Measurements from ENCODE around the gene UBASH3A. TPM values are rescaled to one million over a fixed set of nuclear protein-coding genes. Genes with fewer than 3 reads are reported as not detected.

UBASH3A gene
- total RNA-seq, 1 experiment from 2014 or later: 0.07 TPM

GRCh38 chr21:42403611-42404231 is at the start of gene UBASH3A (continued):
- no peak for TF ChIP-seq EGR1 (IDR thresholded peaks at IDR 0.05; ENCODE audit: low read depth)
- TF ChIP-seq FOSL1 (IDR thresholded peaks at IDR 0.05; ENCODE audit: low read depth): no peak

GRCh38 chr21:42356046-42356445 is 47.7 kb upstream of the UBASH3A start:
- no peak for ATAC-seq
- no peaks in the 10 kb centered on the region for H3K4me1 ChIP-seq (ENCODE audit: control insufficient read depth in 1 of 2, insufficient read depth in 2 of 2, low read length in 2 of 2)
- H2AFZ ChIP-seq (ENCODE audit: low read depth, low read length, poor library complexity, severe bottlenecking): no peak overlapping the region
- H3K9ac ChIP-seq (ENCODE audit: low read length): no peak overlapping the region
- no peaks in the 10 kb centered on the region for H3K9me2 ChIP-seq (ENCODE audit: insufficient read depth)
- ChIA-PET RAD21 (ENCODE audit: low non-redundant PET in 1 of 2, low total read pairs in 2 of 2, uncharacterized antibody in 2 of 2, unreplicated experiment in 2 of 2) (no interaction called here), CTCF (no interaction called here), POLR2A (no interaction called here)
- no peaks in the 10 kb centered on the region for H4K20me1 ChIP-seq (ENCODE audit: insufficient read depth)
- TF ChIP-seq YY1 (IDR thresholded peaks at IDR 0.05; ENCODE audit: extremely low read depth, insufficient replicate concordance, low read depth, low read length): no peak
- TF ChIP-seq SRF (IDR thresholded peaks at IDR 0.05; ENCODE audit: low read depth): no peak
- no peak for TF ChIP-seq ZFX (IDR thresholded peaks at IDR 0.05)
- no peak for TF ChIP-seq CEBPB (IDR thresholded peaks at IDR 0.05; ENCODE audit: low read depth)
- TF ChIP-seq CBX3 (IDR thresholded peaks at IDR 0.05; ENCODE audit: low read depth): no peak
- TF ChIP-seq MAX (IDR thresholded peaks at IDR 0.05): no peak
- no peak for TF ChIP-seq FOSL1 (IDR thresholded peaks at IDR 0.05; ENCODE audit: low read depth)
- no peak for TF ChIP-seq SIN3A (IDR thresholded peaks at IDR 0.05; ENCODE audit: low read depth)
- TF ChIP-seq EGR1 (IDR thresholded peaks at IDR 0.05; ENCODE audit: low read depth): no peak
- H3K27me3 ChIP-seq (ENCODE audit: insufficient read depth, low read length): no peaks in the 10 kb centered on the region
- H3K79me2 ChIP-seq (ENCODE audit: insufficient read depth, low read length): no peaks in the 10 kb centered on the region
- no peak overlapping the region for H3K4me3 ChIP-seq (replicated peaks in 1 of 2; ENCODE audit: low read depth in 1 of 2, low read length in 2 of 2)
- no peak for DNase-seq (ENCODE audit: low read depth, low spot score)
- no peaks in the 10 kb centered on the region for H3K9me3 ChIP-seq (ENCODE audit: control insufficient read depth in 1 of 2, insufficient read depth in 1 of 2, low read depth in 1 of 2, low read length in 2 of 2)
- no peak overlapping the region for H3K4me2 ChIP-seq (ENCODE audit: low read length)
- no peak overlapping the region for H3K27ac ChIP-seq (ENCODE audit: low read depth, low read length)
- intact Hi-C loops (cut with micrococcal nuclease): no loop called here
- no peaks in the 10 kb centered on the region for H3K36me3 ChIP-seq (ENCODE audit: control insufficient read depth in 1 of 2, insufficient read depth in 2 of 2, low read length in 2 of 2)
- BruUV-seq (replicated peaks): no TSS peak

GRCh38 chr21:42356650-42357049 is 47.1 kb upstream of the UBASH3A start:
- Histone ChIP-seq H4K20me1 (ENCODE audit: insufficient read depth) (no peaks in the 10 kb centered on the region), H3K9ac (ENCODE audit: low read length) (no peak overlapping the region), H3K4me3 (replicated peaks in 1 of 2; ENCODE audit: low read depth in 1 of 2, low read length in 2 of 2) (no peak overlapping the region), H3K27me3 (ENCODE audit: insufficient read depth, low read length) (no peaks in the 10 kb centered on the region), H3K4me2 (ENCODE audit: low read length) (no peak overlapping the region), H2AFZ (ENCODE audit: low read depth, low read length, poor library complexity, severe bottlenecking) (no peak overlapping the region), H3K27ac (ENCODE audit: low read depth, low read length) (no peak overlapping the region), H3K9me2 (ENCODE audit: insufficient read depth) (no peaks in the 10 kb centered on the region), H3K36me3 (ENCODE audit: control insufficient read depth in 1 of 2, insufficient read depth in 2 of 2, low read length in 2 of 2) (no peaks in the 10 kb centered on the region), H3K79me2 (ENCODE audit: insufficient read depth, low read length) (no peaks in the 10 kb centered on the region), H3K9me3 (ENCODE audit: control insufficient read depth in 1 of 2, insufficient read depth in 1 of 2, low read depth in 1 of 2, low read length in 2 of 2) (no peaks in the 10 kb centered on the region), H3K4me1 (ENCODE audit: control insufficient read depth in 1 of 2, insufficient read depth in 2 of 2, low read length in 2 of 2) (no peaks in the 10 kb centered on the region)
- DNase-seq (ENCODE audit: low read depth, low spot score) (no peak), ATAC-seq (no peak)
- CTCF ChIA-PET: no interaction called here
- POLR2A ChIA-PET: interaction anchor here (0.6 kb wide), 1 partner anchor 282 kb away, joined by 3 read pairs; no protein-coding TSS in a partner anchor
- RAD21 ChIA-PET (ENCODE audit: low non-redundant PET in 1 of 2, low total read pairs in 2 of 2, uncharacterized antibody in 2 of 2, unreplicated experiment in 2 of 2): no interaction called here
- intact Hi-C loops (cut with micrococcal nuclease): no loop called here
- no TSS peak for BruUV-seq (replicated peaks)
- no peak for TF ChIP-seq ELF1 (IDR thresholded peaks at IDR 0.05; ENCODE audit: borderline replicate concordance, low read depth)
- TF ChIP-seq JUND (IDR thresholded peaks at IDR 0.05): no peak
- no peak for TF ChIP-seq FOSL1 (IDR thresholded peaks at IDR 0.05; ENCODE audit: low read depth)
- no peak for TF ChIP-seq ZFX (IDR thresholded peaks at IDR 0.05)
- TF ChIP-seq SRF (IDR thresholded peaks at IDR 0.05; ENCODE audit: low read depth): no peak
- no peak for TF ChIP-seq CTCF (IDR thresholded peaks at IDR 0.05 in 2 of 3, conservative IDR thresholded peaks at IDR 0.05 in 1 of 3; ENCODE audit: borderline replicate concordance in 1 of 3, insufficient read depth in 1 of 3, low read depth in 2 of 3, low read length in 2 of 3)
- TF ChIP-seq EZH2 (IDR thresholded peaks at IDR 0.05): no peak
- TF ChIP-seq RAD21 (IDR thresholded peaks at IDR 0.05; ENCODE audit: low read depth): no peak
- no peak for TF ChIP-seq REST (IDR thresholded peaks at IDR 0.05; ENCODE audit: low read depth)

All from HCT116 (cell line).